GM12892 (cell line): ENCODE results near the gene COPB2.

Experiments
- DNase-seq: peaks from one replicate; pipeline ENCODE4 v3.0.0; 2011; ENCODE audit not compliant: insufficient read length
- FAIRE-seq: peaks from 2 replicates; lab custom pipeline; 2011; peaks lifted over from hg19 to GRCh38; lab: Jason Lieb, UNC
- POLR2A ChIP-seq: IDR thresholded peaks from 2 replicates; pipeline ENCODE4 v1.6.1; 2011; ENCODE audit warnings: low read depth, low read length, control low read depth
- POLR2AphosphoS5 ChIP-seq: IDR thresholded peaks from 2 replicates; pipeline ENCODE4 v1.6.1; 2011; ENCODE audit warnings: low read depth, low read length, control low read depth
- TAF1 ChIP-seq: IDR thresholded peaks from 2 replicates; pipeline ENCODE4 v1.6.1; 2011; ENCODE audit warnings: low read depth, mild to moderate bottlenecking, control low read depth, low read length, borderline replicate concordance

The COPB2 gene

DNA sequence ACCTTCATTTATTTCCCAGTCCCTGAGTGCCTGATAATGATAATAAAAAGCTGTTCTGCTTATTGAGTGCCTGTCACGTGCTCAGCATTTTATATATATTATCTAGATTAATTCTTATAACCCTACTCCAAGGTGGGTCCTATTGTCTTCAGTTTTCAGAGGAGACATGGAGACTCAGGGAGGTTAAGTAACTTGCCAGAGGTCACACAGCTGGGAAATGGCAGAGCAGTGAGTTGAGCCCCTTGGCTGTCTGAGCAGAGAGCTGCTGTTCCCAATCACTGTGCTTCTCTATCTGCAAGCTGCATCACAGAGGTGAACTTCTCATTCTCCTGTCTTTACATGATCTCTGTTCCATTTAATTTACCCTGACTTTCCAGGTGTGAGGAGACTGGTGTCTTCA lies 77.9 kb downstream of the COPB2 start:
- FAIRE-seq (no peak), DNase-seq (no peak)
- no peak for TF ChIP-seq TAF1
- no peak for TF ChIP-seq POLR2AphosphoS5
- TF ChIP-seq POLR2A: no peak

DNA sequence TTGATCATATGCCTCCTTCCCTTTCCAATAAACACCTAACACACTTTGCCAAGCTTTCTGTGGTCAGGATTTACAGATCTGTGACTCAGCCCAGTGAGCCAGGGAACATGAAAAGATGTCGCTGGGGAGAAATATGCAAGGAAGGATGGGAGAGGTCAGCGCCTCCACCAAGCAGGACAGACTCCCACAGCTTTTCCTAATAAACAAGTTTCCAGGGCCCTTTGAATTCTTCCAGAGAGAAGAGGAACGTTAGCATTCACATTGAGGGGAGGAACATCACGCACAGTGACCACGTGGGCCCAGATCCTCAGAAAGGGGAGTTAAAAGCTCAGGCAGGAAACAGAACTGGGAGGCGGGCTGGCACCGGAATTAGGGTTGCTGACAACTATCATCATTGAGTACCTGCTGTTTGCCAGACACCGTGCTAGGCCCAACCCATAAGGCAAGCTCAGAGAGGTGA lies 78.9 kb downstream of the COPB2 start:
- FAIRE-seq: no peak
- DNase-seq: no peak
- no peak for TF ChIP-seq TAF1
- TF ChIP-seq POLR2A: no peak
- TF ChIP-seq POLR2AphosphoS5: no peak

DNA sequence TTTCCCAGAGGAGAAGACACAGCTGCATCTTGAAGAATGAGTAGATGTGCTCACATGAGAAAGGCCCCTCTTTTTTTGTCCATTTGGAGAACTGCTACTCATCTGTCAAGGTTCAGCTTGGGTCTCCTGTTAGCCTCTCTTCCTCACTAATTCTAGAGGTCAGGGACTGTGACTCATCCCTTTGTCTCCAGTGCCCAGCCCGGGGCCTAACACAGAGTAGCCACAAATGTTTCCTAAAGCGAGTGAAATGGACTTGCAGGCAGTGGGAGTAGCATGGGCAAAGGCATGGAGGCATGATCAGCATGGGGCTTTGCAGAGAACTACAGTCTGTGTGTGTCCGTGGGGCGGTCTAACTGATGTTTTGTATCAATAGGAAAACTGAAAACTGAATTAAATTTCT lies 79.6 kb downstream of the COPB2 start:
- no peak for DNase-seq
- TF ChIP-seq POLR2AphosphoS5: no peak
- TF ChIP-seq TAF1: no peak
- TF ChIP-seq POLR2A: no peak
- no peak for FAIRE-seq

DNA sequence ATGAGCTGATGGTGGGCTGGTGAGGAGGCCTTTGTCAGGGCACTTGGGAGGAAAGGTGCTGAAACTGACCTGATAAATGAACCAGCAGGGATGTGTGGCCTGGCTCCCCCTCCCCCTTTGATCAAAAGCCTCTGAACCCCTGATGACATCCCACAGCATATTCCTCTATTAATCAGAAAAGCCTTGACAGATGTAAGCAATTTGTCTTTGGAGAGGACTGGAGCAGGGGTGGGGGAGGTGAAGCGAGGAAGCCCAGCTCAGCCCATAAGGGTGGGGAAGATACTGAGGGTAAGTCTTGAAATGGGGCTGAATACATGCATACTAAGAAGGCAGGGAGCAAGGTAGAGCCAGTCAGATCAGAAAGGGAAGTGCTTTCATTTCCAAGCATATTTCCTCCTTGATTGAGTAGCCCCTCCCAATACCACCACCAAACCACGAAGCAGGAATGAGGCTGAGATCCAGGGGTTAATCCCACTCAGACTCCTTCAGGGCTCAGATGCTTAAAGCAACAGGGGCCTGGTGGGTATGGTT lies 80.3 kb downstream of the COPB2 start:
- FAIRE-seq (no peak), DNase-seq (no peak)
- TF ChIP-seq TAF1 (no peak), POLR2A (no peak), POLR2AphosphoS5 (no peak)

DNA sequence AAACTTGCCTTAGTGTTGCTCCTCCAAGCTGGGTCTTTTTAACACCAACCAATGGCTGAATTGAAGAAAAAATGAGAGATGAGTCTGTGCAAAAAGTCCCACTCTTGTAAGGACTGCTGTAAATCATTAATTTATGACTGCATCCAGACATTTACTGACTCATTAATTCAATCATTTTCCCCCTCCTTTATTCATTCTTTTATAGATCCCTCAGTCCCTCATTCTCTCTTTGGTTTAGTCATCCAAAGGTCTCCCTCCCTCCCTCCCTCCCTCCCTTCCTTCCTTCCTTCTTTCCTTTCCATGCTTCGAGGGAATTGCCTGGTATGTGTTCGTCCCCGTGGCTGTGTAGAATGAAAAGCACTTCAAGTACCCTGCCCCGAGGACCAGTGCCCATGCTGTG lies 80.9 kb downstream of the COPB2 start:
- DNase-seq: no peak
- no peak for FAIRE-seq
- TF ChIP-seq POLR2A (no peak), TAF1 (no peak), POLR2AphosphoS5 (no peak)

DNA sequence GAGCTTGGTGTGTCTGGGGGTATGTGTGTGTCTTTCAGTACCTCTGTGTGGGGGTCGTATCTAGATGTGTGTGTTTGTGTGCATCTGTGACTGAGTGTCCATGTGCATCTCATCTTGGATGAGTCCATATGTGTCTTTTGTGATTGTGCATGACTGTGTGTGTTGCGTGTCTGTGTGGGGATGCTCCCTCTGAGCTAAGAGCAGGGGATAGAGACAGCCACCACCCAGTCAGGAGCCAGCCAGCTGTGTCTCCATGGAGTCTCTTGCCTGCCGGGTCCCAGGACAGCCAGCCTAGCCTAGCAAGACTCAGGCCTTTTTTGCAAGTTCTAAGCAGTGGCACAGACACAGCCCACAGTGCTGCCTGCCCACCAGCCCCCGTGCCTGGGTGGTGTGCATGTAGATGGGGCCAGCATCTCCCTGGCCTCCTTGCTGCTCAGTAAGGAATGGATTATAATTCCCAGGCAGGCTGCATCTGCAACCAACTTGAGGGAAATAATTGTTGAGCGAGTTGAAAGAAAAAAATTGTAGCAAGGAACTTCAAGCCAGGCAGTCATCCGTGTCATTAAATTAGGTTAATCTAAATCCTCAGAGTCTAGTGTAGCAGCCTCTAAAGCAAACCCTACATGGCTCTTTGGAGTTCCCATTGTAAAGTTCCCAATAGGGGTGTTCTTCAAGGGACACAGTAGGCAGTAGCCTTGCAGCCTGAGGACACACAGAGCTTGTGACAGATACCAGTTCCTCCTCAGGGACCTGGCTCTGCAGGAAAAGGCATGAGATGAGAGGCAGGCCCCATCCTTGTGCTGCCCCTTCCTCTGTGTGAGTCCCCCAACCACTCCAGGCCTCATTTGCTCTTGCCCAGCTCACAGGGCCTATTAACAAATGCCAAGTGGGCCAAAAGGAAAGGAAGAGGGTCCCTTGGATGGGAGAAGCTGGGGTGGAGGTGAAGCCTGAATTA lies 81.6 kb downstream of the COPB2 start:
- no peak for TF ChIP-seq TAF1
- TF ChIP-seq POLR2AphosphoS5: no peak
- no peak for TF ChIP-seq POLR2A
- FAIRE-seq: no peak
- no peak for DNase-seq
